Naive thymus-derived CD8-positive, alpha-beta T cell (primary cell): Measurements from ENCODE around the gene RAD52. TPM values are rescaled to one million over a fixed set of nuclear protein-coding genes. Genes with fewer than 3 reads are reported as not detected.

Source experiments
- ATAC-seq, 2 donors: fragments of 150-1000 bp; cut with Tn5 transposase in 1 of 2; sonication (Bioruptor Pico), chemical (Tn5 transposase) in 1 of 2; 1 replicate in 1 of 2; 2 replicates in 1 of 2; pipeline ENCODE4 v1.10.0; 2021; ENCODE audit warnings: mild to moderate bottlenecking in 2 of 2, moderate library complexity in 2 of 2
- POLR2A ChIA-PET: fragments of 350-600 bp; sonication (Branson Sonifier 250); formaldehyde crosslinking; loops from one replicate; lab custom pipeline; 2021; ENCODE audit warnings: antibody characterized with exemption; lab: Charles Lee
- DNase-seq, 10 donors: peaks; one replicate each; pipeline versions ENCODE4 v3.0.0 to v3.0.0-alpha.2; 2020 to 2022
- H3K27ac Mint-ChIP-seq, 10 donors: one replicate each; pipeline ENCODE4 v1.8.0; 2020 to 2022; ENCODE audit warnings: mild to moderate bottlenecking in 10 of 10, mixed read lengths in 10 of 10, moderate library complexity in 4 of 10, inconsistent platforms in 1 of 10
- H3K27me3 Mint-ChIP-seq, 5 donors: one replicate each; pipeline ENCODE4 v1.8.0; 2021 to 2022; ENCODE audit warnings: mixed read lengths in 5 of 5
- H3K36me3 Mint-ChIP-seq, 3 donors: one replicate each; pipeline ENCODE4 v1.8.0; 2020 to 2022; ENCODE audit warnings: mixed read lengths in 3 of 3, mild to moderate bottlenecking in 2 of 3, inconsistent platforms in 1 of 3
- H3K4me1 Mint-ChIP-seq, 4 donors: one replicate each; pipeline ENCODE4 v1.8.0; 2021 to 2022; ENCODE audit warnings: mixed read lengths in 4 of 4
- H3K4me3 Mint-ChIP-seq, 10 donors: one replicate each; pipeline ENCODE4 v1.8.0; 2020 to 2022; ENCODE audit warnings: mild to moderate bottlenecking in 10 of 10, mixed read lengths in 10 of 10, moderate library complexity in 6 of 10, inconsistent platforms in 1 of 10
- H3K9me3 Mint-ChIP-seq, 9 donors: one replicate each; pipeline ENCODE4 v1.8.0; 2020 to 2022; ENCODE audit warnings: mixed read lengths in 9 of 9, mild to moderate bottlenecking in 3 of 9, inconsistent platforms in 1 of 9, moderate library complexity in 1 of 9
- polyA plus RNA-seq, 3 donors: library from polyadenylated mRNA; unstranded; fragments of 300-500 nt; fragmentation: Illumina TruSeq; gene quantifications; one replicate each; pipeline ENCODE4 v1.2.3, GENCODE V29; 2021
- total RNA-seq, 8 experiments: library from RNA in 2 of 8; stranded (reverse) in 2 of 8; gene quantifications; one replicate each; pipeline ENCODE4 v1.2.3 and lab custom pipeline; 2021 to 2026

RAD52 gene
- total and polyA plus RNA-seq, 5 experiments from 2014 or later: 2.1 to 30.0 (median 4.9) TPM

DNA sequence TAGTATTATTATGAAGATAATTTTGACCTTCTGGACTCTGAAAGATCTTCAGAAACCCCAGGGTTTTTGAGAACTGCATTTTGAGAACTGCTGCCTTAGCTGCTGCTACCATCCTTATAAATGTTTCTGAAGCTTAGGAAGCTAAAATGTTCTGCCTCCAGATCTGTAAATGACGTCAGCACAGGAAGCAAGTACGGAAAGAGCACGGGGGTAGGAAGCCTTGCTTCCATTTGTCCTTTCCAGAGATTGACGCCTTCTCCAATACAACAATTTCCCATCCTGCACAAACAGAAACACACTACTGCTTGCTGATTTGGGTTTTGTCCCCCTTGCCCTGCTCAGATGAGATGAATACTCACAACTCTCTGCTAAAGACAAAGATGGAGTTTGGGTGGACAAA lies 17.9 kb downstream of the RAD52 start:
- DNase-seq: no peak
- Mint-ChIP-seq H3K27me3 (no peaks in the 10 kb centered on the region), H3K9me3 (no peaks in the 10 kb centered on the region), H3K27ac (peak overlapping the region in 2 of 10 donors; percentile 25 to 51), H3K36me3 (peaks cover 0 to 60% (median 11%) of the 10 kb centered on the region in 3 donors), H3K4me1 (peaks cover 0 to 4% (median 0%) of the 10 kb centered on the region in 4 donors), H3K4me3 (no peak overlapping the region)
- no peak for ATAC-seq
- POLR2A ChIA-PET: no interaction called here

DNA sequence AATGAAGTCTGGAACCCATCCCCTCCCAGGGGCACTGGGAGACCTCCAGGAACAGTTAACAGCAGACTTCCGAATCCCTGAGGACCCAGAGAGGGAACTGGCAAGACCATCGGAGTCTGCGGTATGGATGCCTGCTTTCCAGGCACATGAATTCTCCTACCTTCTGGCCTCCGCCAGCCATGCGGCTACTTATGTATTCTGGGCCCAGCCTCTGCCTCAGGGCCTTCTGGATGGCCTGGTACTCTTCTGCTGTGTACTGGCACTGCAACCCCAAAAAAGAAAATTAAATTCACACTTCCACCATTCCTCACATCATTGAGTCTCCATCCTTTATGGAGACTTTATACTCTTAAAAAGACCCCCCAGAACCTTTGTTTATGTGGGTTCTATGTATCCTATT lies 18.4 kb downstream of the RAD52 start:
- DNase-seq (no peak), ATAC-seq (no peak)
- Mint-ChIP-seq H3K9me3 (no peaks in the 10 kb centered on the region), H3K27me3 (no peaks in the 10 kb centered on the region), H3K4me1 (peaks cover 0 to 4% (median 0%) of the 10 kb centered on the region in 4 donors), H3K27ac (peak overlapping the region in 2 of 10 donors; percentile 51 to 80), H3K36me3 (peaks cover 0 to 65% (median 11%) of the 10 kb centered on the region in 3 donors), H3K4me3 (no peak overlapping the region)
- POLR2A ChIA-PET: no interaction called here

DNA sequence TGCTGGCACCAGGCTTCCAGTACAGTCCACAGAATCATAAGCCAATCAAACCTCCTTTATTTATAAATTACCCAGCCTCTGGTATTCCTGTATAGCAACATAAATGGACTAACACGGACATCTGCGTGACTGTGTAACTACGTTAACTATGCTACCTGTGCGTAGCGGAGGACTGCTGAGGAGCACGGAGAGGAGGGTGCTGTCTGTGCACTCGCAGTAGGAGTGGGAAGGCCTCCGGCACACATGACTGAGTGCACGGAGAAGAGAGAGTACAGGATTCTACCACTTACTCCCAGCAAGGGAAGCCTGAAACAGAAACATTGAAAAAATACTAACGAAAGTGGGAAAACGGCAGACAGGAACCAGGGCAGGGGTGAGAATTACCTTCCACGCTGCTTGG lies 22.9 kb downstream of the RAD52 start:
- no peak for DNase-seq
- Mint-ChIP-seq H3K9me3 (no peaks in the 10 kb centered on the region), H3K36me3 (peaks cover 0 to 86% (median 17%) of the 10 kb centered on the region in 3 donors), H3K27ac (peak overlapping the region in 3 of 10 donors; percentile 8 to 75 (median 57)), H3K4me3 (no peak overlapping the region), H3K27me3 (no peaks in the 10 kb centered on the region), H3K4me1 (peaks cover 0 to 2% (median 0%) of the 10 kb centered on the region in 4 donors)
- POLR2A ChIA-PET: no interaction called here
- no peak for ATAC-seq

GRCh38 chr12:922285-922684 lies 27.2 kb downstream of the RAD52 start:
- Mint-ChIP-seq H3K27ac (peak overlapping the region in 7 of 10 donors; percentile 6 to 87 (median 66)), H3K36me3 (peaks cover 0 to 87% (median 12%) of the 10 kb centered on the region in 3 donors)

GRCh38 chr12:920676-921075 lies 28.8 kb downstream of the RAD52 start:
- DNase-seq (no peak), ATAC-seq (no peak)
- POLR2A ChIA-PET: no interaction called here
- H3K4me3 Mint-ChIP-seq: no peak overlapping the region
- H3K27ac Mint-ChIP-seq: peak overlapping the region; percentile 29 to 86 (median 64)
- no peaks in the 10 kb centered on the region for H3K27me3 Mint-ChIP-seq
- peaks cover 10 to 23% (median 16%) of the 10 kb centered on the region in 4 donors for H3K4me1 Mint-ChIP-seq
- no peaks in the 10 kb centered on the region for H3K9me3 Mint-ChIP-seq
- H3K36me3 Mint-ChIP-seq: peaks cover 4 to 87% (median 17%) of the 10 kb centered on the region in 3 donors

More at GRCh38 chr12:922285-922684, 27.2 kb downstream of the RAD52 start:
- no peak overlapping the region for H3K4me3 Mint-ChIP-seq
- H3K27me3 Mint-ChIP-seq: no peaks in the 10 kb centered on the region
- DNase-seq: no peak
- POLR2A ChIA-PET: no interaction called here
- ATAC-seq: no peak
- peaks cover 0 to 10% (median 6%) of the 10 kb centered on the region in 4 donors for H3K4me1 Mint-ChIP-seq
- H3K9me3 Mint-ChIP-seq: no peaks in the 10 kb centered on the region

GRCh38 chr12:916712-917445 lies 32.6 kb downstream of the RAD52 start:
- Mint-ChIP-seq H3K27ac (peak overlapping the region in 9 of 10 donors; percentile 8 to 92 (median 84)), H3K36me3 (peaks cover 4 to 88% (median 16%) of the 10 kb centered on the region in 3 donors), H3K27me3 (no peaks in the 10 kb centered on the region), H3K4me3 (peak overlapping the region in 8 of 10 donors; percentile 4 to 69 (median 29)), H3K9me3 (no peaks in the 10 kb centered on the region), H3K4me1 (peaks cover 18 to 37% (median 31%) of the 10 kb centered on the region in 4 donors)
- DNase-seq (no peak), ATAC-seq (no peak)
- POLR2A ChIA-PET: no interaction called here

- Mint-ChIP-seq H3K36me3 (peaks cover 4 to 90% (median 16%) of the 10 kb centered on the region in 3 donors), H3K4me3 (peak overlapping the region in 9 of 10 donors; percentile 8 to 78 (median 69)), H3K9me3 (no peaks in the 10 kb centered on the region), H3K27ac (peak overlapping the region in 9 of 10 donors; percentile 60 to 92 (median 84)), H3K27me3 (no peaks in the 10 kb centered on the region), H3K4me1 (peaks cover 18 to 37% (median 31%) of the 10 kb centered on the region in 4 donors)
- peak; percentile 51 to 70 for ATAC-seq
- POLR2A ChIA-PET: no interaction called here
- DNase-seq: peak in 8 of 10 donors; percentile 7 to 41 (median 26)
Observed at GRCh38 chr12:916240-916639, 33.3 kb downstream of the RAD52 start.

DNA sequence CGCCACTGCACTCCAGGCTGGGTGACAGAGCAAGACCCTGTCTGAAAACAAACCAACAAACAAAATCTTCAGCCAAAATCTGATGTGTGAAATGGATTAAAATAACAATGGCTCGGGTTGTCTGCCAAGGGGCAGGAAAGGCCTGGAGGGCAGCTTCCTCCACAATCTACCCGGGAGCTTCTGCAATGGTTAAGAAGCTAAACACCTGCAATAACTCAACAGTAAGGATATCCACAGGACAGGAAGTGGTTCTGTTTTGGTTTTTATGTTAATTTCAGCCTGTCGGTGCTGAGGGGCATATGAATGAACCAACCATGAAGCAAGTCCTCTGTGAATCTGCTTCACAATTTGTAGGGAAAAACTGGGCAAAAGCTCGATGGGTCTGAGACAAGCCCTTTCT lies 34.4 kb downstream of the RAD52 start:
- no peaks in the 10 kb centered on the region for H3K27me3 Mint-ChIP-seq
- H3K4me1 Mint-ChIP-seq: peaks cover 12 to 32% (median 28%) of the 10 kb centered on the region in 4 donors
- DNase-seq (peak in 1 of 10 donors; percentile 15), ATAC-seq (no peak)
- H3K27ac Mint-ChIP-seq: peak overlapping the region; percentile 69 to 93 (median 85)
- POLR2A ChIA-PET: no interaction called here
- H3K36me3 Mint-ChIP-seq: peaks cover 4 to 87% (median 17%) of the 10 kb centered on the region in 3 donors
- H3K9me3 Mint-ChIP-seq: no peaks in the 10 kb centered on the region
- peak overlapping the region in 2 of 10 donors; percentile 10 to 29 for H3K4me3 Mint-ChIP-seq

- peak overlapping the region in 3 of 10 donors; percentile 22 to 68 (median 48) for H3K4me3 Mint-ChIP-seq
Observed at GRCh38 chr12:913919-914698, 35.4 kb downstream of the RAD52 start.

DNA sequence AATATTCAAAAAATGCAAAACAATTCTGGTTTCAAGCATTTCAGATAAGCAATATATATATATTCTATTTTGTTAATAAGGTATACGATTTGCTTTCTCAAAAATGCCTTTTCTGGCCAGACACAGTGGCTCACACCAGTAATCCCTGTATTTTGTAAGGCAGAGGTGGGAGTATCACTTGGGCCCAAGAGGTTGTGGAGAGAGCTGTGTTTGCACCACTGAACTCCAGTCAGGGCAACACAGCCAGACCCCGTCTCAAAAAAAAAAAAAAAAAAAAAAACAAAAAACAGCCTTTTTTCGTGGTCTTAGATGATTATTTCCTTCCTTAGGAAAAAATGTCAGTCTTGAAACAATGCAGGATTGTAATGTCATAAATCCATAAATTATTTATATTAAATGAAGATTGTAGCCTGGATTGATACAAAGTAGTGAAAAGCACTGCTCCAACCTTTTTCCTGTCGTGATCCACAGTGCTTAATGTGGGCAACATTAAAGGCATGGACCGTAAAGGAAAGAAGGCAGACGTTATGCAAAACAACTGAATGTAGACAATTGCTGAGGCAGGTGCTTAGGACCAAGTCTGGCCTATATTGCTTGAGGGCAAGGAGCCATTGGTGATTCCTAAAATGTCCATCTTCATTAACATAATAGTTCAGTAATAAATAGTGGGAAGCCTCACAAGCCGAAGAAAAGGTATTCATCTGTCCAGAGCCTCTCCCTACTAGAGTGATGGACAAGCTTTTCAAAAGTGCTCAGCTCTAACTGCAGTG lies 36.8 kb downstream of the RAD52 start:
- Mint-ChIP-seq H3K36me3 (peaks cover 10 to 90% (median 14%) of the 10 kb centered on the region in 3 donors), H3K9me3 (no peaks in the 10 kb centered on the region), H3K4me3 (no peak overlapping the region), H3K27me3 (no peaks in the 10 kb centered on the region), H3K4me1 (peaks cover 14 to 32% (median 29%) of the 10 kb centered on the region in 4 donors), H3K27ac (no peak overlapping the region)
- no peak for DNase-seq
- POLR2A ChIA-PET: no interaction called here
- ATAC-seq: no peak

More at GRCh38 chr12:913919-914698, 35.4 kb downstream of the RAD52 start:
- no peak for DNase-seq
- Mint-ChIP-seq H3K4me1 (peaks cover 12 to 32% (median 30%) of the 10 kb centered on the region in 4 donors), H3K9me3 (no peaks in the 10 kb centered on the region), H3K27me3 (no peaks in the 10 kb centered on the region), H3K27ac (peak overlapping the region; percentile 69 to 93 (median 81)), H3K36me3 (peaks cover 4 to 89% (median 17%) of the 10 kb centered on the region in 3 donors)
- POLR2A ChIA-PET: no interaction called here
- ATAC-seq: no peak

- POLR2A ChIA-PET: no interaction called here
- no peaks in the 10 kb centered on the region for H3K9me3 Mint-ChIP-seq
- peaks cover 6 to 90% (median 11%) of the 10 kb centered on the region in 3 donors for H3K36me3 Mint-ChIP-seq
- H3K4me1 Mint-ChIP-seq: peaks cover 10 to 26% (median 23%) of the 10 kb centered on the region in 4 donors
- H3K27me3 Mint-ChIP-seq: no peaks in the 10 kb centered on the region
- no peak overlapping the region for H3K27ac Mint-ChIP-seq
- ATAC-seq: no peak
- no peak for DNase-seq
- no peak overlapping the region for H3K4me3 Mint-ChIP-seq
Observed at GRCh38 chr12:911191-911826, 38.2 kb downstream of the RAD52 start.

- DNase-seq (no peak), ATAC-seq (no peak)
- peaks cover 10 to 29% (median 24%) of the 10 kb centered on the region in 4 donors for H3K4me1 Mint-ChIP-seq
- H3K36me3 Mint-ChIP-seq: peaks cover 6 to 91% (median 9%) of the 10 kb centered on the region in 3 donors
- H3K9me3 Mint-ChIP-seq: no peaks in the 10 kb centered on the region
- no peaks in the 10 kb centered on the region for H3K27me3 Mint-ChIP-seq
- peak overlapping the region in 5 of 10 donors; percentile 2 to 83 (median 33) for H3K27ac Mint-ChIP-seq
- no peak overlapping the region for H3K4me3 Mint-ChIP-seq
- POLR2A ChIA-PET: no interaction called here
Observed at GRCh38 chr12:910416-910815, 39.1 kb downstream of the RAD52 start.
